ENCODE results near the gene COBL. TPM values are rescaled to one million over a fixed set of nuclear protein-coding genes. Genes with fewer than 3 reads are reported as not detected.

Gene COBL
- total and polyA plus RNA-seq, 9 of the 15 experiments (the other 6 are each of a cell fraction or from before 2014, with no cell fraction given), result 0.01 to 2.4 (median 0.09) TPM; not detected in 3

- TF ChIP-seq ELK3 (CRISPR knock-in tag; IDR thresholded peaks at IDR 0.05) (no peak), ZBTB43 (CRISPR knock-in tag; IDR thresholded peaks at IDR 0.05) (no peak), FOXJ3 (CRISPR knock-in tag; IDR thresholded peaks at IDR 0.05) (no peak), FOXK2 (conservative IDR thresholded peaks at IDR 0.05 in 1 of 2, IDR thresholded peaks at IDR 0.05 in 1 of 2; ENCODE audit: low read depth in 2 of 2) (no peak), MEF2D (tag; conservative IDR thresholded peaks at IDR 0.05; ENCODE audit: low read depth) (no peak), CBX1 (IDR thresholded peaks at IDR 0.05; ENCODE audit: low read depth) (no peak), MXD1 (CRISPR knock-in tag; IDR thresholded peaks at IDR 0.05; ENCODE audit: borderline replicate concordance, poor library complexity, severe bottlenecking) (no peak)
These were observed 66.1 kb downstream of the COBL start (continued) for GRCh38 chr7:51250512-51250911.

GRCh38 chr7:51249991-51250390 lies 66.6 kb downstream of the COBL start:
- in situ Hi-C loops (cut with MboI) (no loop called here), intact Hi-C loops (cut with micrococcal nuclease) (no loop called here)
- BruUV-seq (replicated peaks), result no TSS peak
- Histone ChIP-seq H2AFZ (ENCODE audit: low read depth, low read length) (no peak overlapping the region), H3K4me1 (replicated peaks in 1 of 2; ENCODE audit: control insufficient read depth in 2 of 2, insufficient read depth in 2 of 2, low read length in 2 of 2) (no peaks in the 10 kb centered on the region), H3K27ac (ENCODE audit: extremely low read depth, low read depth, low read length) (no peak overlapping the region), H3K9ac (ENCODE audit: insufficient read depth in 1 of 2, low read depth in 2 of 2, low read length in 2 of 2) (no peak overlapping the region), H4K20me1 (replicated peaks; ENCODE audit: control insufficient read depth, insufficient read depth, low read length) (no peaks in the 10 kb centered on the region), H3K9me3 (replicated peaks; ENCODE audit: control insufficient read depth, insufficient read depth, low read depth, low read length) (no peaks in the 10 kb centered on the region), H3K4me2 (ENCODE audit: insufficient read depth, low read length) (no peak overlapping the region), H3K36me3 (ENCODE audit: control insufficient read depth, insufficient read depth, low read length) (no peaks in the 10 kb centered on the region), H3K9me1 (ENCODE audit: control insufficient read depth, insufficient read depth, low read length) (no peaks in the 10 kb centered on the region), H3K27me3 (ENCODE audit: control insufficient read depth in 2 of 2, insufficient read depth in 2 of 2, low read length in 2 of 2) (peaks cover 0 to 5% of the 10 kb centered on the region in 2 experiments; a peak in 2 of 5 replicates), H3K79me2 (ENCODE audit: control insufficient read depth, insufficient read depth, low read length) (no peaks in the 10 kb centered on the region), H3K4me3 (no peak overlapping the region)
- ChIA-PET POLR2A (no interaction called here), CTCF (ENCODE audit: low intra/inter-chr PET ratio) (no interaction called here)
- no peak for ATAC-seq
- FAIRE-seq, result no peak
- 8% methylated on average over 3 of the region's 3 CpGs for WGBS (ENCODE audit: insufficient coverage, low coverage, missing lambda C conversion rate)
- no peak for DNase-seq (ENCODE audit: extremely low read depth in 1 of 4, low spot score in 3 of 4)
- TF ChIP-seq RBM15 (IDR thresholded peaks at IDR 0.05; ENCODE audit: insufficient read depth, low read length) (no peak), ZNF639 (CRISPR knock-in tag; conservative IDR thresholded peaks at IDR 0.05 in 1 of 2, IDR thresholded peaks at IDR 0.05 in 1 of 2) (no peak), FOXJ3 (CRISPR knock-in tag; IDR thresholded peaks at IDR 0.05) (no peak), CREB1 (IDR thresholded peaks at IDR 0.05) (no peak), CREB1 (CRISPR knock-in tag; IDR thresholded peaks at IDR 0.05) (no peak), POU5F1 (IDR thresholded peaks at IDR 0.05; ENCODE audit: borderline replicate concordance, low read depth, low read length, partially characterized antibody) (no peak), ZNF232 (CRISPR knock-in tag; IDR thresholded peaks at IDR 0.05) (no peak), C11orf30 (IDR thresholded peaks at IDR 0.05; ENCODE audit: low read depth) (no peak), EZH2 (IDR thresholded peaks at IDR 0.05; ENCODE audit: borderline replicate concordance, low read depth, low read length) (no peak), ZNF134 (CRISPR knock-in tag; conservative IDR thresholded peaks at IDR 0.05) (no peak), E2F5 (CRISPR knock-in tag; IDR thresholded peaks at IDR 0.05) (no peak)
